Myocyte (in vitro differentiated cells): ENCODE data around the gene SMYD3. TPM values are rescaled to one million over a fixed set of nuclear protein-coding genes. Genes with fewer than 3 reads are reported as not detected.

Experiments
- DNase-seq: peaks from one replicate; pipeline ENCODE4 v3.0.0-alpha.2; 2012; ENCODE audit warnings: low read depth
- total RNA-seq: library from RNA; depleted of rRNA; stranded (reverse); fragments of >200 nt; gene quantifications from 2 replicates; pipeline ENCODE4 v1.2.3, GENCODE V29; 2014

The SMYD3 gene
- total RNA-seq, 1 donor from 2014 or later: 18.7 TPM

DNA sequence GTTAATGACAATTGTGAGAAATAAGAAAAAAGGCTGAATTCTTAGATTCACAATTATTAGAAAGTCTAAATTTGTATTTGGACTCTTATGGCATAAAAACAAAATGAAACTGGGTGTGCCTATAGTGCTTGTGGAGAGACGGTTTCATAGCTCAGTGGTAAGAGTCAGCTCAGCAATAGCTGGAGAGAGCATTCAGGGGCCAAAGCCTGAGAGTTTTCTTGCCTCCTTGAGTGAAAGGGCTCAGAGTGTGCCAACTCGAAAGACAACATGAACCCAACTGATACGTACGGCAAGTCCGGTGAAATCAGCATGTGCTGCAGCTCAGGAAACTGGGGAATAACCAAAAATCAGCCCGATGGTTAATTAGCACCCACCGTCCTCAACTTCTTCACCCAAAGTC lies 577.9 kb downstream of the SMYD3 start:
- no peak for DNase-seq

DNA sequence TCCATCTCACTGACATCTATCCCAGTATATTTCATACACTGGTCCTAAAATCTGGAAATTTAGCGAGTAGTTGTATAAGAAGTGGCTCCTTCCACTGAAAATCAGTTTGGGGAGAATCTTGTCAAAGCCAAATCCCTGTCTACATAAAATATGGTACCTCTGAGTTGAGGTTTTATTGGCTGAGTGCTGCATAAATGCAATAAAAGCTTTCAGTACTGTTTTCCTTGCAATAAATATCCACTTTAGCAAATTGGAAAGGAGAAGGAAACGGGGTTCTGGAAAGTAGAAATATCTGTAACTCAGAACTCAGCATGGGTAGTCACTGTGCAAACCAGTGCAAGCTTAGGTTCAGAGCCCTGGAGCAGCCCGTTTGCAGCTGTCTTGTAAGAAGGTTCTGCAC lies 580.2 kb downstream of the SMYD3 start:
- DNase-seq: no peak

DNA sequence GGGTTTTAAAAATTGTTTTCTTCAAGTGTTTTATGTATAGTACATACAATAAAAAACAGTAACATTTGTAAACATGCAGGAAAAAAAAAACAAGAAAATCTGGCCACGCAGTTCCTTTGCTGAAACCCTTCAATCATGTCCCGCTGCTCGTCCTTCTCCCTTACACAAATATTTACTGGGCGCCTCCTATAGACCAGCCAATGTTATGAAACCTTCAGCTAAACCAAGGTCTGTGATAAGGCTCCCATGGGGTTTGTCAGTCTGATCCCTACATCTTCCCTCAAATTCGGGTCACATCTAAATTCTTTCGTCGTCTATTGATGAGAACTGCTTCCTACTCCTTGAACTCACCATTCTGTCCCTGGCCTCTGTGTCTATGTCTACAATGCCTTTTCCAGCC lies 583.9 kb downstream of the SMYD3 start:
- no peak for DNase-seq

DNA sequence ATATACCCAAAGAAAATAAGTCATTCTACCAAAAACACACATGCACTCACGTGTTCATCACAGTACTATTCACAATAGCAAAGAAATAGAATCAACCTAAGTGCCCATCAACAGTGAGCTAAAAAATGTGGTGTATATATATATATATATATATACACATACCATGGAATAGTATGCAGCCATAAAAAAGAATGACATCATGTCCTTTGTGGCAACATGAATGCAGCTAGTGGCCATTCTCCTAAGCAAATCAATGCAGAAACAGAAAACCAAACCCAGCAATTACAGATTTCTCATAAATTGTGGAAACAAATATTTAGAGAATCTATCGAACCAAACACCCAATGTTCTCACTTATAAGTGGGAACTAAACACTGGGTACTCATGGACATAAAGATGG lies 585.7 kb downstream of the SMYD3 start:
- no peak for DNase-seq

DNA sequence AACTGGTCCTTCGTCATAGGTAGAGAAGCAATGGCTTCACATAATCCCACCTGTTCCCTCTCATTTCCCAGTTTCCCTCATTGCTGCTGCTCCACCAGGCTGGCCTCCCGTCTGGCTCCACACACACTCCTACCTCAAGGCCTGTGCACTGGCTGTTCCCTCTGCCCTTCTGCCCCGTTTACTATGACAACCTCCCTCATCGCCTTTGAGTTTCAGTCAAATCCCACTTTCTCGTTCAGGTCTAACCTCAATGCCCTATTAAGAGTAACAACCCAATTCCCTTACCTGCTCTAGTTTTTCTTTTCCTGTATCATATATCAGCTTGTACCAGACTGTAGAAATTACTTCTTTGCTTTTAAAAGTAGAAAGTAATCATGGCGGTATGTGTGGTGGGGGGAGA lies 589.7 kb downstream of the SMYD3 start:
- no peak for DNase-seq

DNA sequence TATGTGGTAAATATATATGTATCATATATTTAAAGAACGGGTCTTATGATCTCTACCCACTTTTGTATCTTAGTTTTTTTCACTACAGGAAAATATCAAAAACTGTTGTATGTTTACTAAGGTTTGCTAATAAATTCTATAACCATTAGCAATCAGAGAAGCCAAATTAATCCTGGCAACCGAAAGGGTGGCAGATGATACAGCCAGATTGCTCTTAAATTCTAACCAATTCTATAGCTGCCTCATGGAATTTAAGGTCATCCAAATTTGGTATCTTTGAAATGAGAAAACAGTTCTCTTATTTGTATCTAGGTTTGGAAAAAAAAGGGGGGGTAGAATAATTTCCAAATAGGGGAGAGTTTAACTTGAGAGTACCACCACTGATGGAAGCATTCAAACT lies 591.2 kb downstream of the SMYD3 start:
- no peak for DNase-seq

DNA sequence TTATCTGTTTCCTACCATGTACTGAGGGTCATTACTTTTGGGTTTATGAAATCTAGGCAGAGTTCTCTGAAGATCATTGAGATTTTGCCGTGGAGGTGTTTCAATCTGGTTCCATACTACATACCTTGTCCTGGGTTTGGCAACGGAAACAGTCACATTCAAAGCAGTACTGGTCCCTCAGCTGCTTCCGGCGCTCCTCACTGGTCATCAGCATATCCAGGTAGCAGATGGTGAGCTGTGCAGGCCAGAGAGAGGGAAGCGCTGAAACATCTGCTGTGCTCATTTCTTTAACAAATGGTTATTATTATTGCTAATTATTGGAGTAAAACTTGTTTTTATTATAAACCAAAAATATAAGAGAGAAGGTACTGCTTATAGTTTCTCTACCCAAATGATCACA lies 591.7 kb downstream of the SMYD3 start:
- no peak for DNase-seq

DNA sequence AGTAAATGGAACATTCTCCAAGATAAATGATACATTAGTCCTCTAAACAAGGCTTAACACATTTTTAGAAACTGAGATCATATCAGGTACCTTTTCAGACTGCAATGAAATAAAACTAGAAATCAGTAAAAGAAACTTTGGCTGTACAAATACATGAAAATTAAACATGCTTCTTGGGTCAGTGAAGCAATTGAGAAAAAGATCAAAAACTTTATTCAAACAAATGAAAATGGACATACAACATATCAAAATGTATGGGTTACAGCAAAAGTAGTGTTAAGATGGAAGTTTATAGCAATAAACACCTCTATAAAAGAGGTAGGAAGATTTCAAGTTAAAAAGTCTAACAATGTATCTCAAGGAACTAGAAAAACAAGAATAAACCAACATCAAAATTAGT lies 598.5 kb downstream of the SMYD3 start:
- DNase-seq: no peak

DNA sequence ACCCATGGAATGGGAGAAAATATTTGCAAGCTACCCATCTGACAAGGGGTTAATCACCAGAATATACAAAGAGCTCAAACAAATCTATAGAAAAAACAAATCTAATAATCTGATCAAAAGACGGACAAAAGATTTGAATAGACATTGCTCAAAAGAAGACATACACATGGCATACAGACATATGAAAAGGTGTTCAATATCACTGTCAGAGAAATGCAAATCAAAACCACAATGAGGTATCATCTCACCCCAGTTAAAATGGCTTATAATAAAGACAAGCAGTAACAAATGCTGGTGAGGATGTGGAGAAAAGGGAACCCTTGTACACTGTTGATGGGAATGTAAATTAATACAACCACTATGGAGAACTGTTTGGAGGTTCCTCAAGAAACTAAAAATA lies 600.9 kb downstream of the SMYD3 start:
- no peak for DNase-seq

DNA sequence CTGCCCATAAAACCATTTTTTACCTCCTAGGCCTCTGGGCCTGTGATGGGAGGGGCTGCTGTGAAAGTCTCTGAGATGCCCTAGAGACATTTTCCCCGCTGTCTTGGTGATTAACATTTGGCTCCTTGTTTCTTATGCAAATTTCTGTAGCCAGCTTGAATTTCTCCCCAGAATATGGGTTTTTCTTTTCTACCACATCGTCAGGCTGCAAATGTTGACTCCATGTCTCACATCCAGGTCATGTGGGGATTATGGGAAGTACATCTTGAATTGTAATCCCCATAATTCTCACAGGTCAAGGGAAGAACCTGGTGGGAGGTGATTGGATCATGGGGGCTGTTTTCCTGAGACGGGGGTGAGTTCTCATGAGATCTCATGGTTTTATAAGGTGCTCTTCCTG lies 603.2 kb downstream of the SMYD3 start:
- no peak for DNase-seq

DNA sequence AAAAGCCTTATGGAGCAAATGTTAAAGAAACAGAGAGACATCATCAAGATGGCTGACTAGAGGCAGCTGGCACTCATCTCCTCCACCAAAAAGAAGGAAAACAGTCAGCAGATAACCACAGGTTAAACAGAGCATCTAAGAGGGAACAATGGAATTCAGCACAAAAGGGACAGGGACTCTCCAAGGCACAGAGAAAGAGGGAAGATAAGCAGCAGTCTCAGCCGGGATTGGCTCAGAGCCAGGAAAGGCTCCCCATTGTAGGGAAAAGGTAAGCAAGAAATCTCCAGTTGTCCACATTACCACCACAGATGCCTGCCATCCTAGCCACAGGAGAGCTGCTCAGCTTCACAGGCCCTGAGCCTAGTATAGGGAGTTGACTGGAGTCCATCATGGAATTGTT lies 605.5 kb downstream of the SMYD3 start:
- DNase-seq: no peak

DNA sequence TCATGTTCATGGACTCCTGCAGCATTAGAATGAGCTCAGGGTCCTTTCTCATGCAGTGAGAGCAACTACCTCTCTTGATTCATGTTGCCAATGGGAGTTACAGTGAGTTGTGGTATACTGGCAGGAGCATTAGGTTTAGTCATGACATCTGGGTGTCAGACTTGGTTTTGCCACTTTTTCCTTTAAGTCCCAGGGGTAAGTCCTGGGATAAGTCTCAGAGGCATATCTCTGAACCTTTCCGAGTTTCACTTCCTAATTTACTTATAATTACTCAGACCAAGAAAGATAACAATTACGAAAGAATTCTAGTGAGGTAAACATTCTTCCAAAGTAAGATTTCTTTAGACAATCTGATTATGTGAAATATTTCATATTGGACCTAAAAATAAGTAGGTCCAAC lies 606.0 kb downstream of the SMYD3 start:
- no peak for DNase-seq

DNA sequence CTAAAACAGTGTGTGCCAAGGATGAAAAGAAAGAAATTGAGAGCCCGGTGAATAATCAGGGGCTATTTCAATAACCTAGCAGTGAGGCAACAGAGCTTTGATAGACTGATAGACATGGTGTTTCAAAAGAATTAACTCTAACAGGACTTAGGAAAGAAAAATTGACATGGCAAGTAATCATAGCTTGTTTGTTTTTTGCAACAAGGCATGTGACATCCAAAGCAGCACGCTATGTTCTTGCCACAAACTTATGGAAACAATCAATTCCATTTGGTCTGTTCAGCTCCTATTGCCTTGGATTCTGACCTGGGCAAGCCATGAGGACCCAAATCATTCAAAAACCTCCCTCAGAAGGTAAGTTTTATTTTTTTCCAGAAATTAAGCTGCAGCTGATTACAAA lies 608.5 kb downstream of the SMYD3 start:
- DNase-seq: no peak

DNA sequence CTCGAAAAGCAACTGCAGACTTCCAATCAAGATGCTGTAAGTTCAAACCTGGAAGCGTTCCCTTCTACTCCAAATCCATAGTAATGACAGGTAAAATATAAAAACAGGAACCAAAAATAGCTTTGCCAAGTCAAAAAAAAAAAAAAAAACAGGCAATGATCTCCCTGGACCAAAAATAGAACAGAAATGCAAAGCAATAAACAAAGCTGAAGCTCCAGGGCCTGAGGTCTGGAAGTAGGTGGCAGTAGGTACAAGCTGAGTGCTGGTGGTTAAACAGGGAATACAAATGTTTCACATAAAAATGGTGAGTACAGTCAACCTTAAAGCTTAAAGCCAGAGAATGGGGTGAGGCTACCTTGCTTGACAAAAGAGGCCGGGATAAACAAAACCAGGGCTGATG lies 610.8 kb downstream of the SMYD3 start:
- no peak for DNase-seq

DNA sequence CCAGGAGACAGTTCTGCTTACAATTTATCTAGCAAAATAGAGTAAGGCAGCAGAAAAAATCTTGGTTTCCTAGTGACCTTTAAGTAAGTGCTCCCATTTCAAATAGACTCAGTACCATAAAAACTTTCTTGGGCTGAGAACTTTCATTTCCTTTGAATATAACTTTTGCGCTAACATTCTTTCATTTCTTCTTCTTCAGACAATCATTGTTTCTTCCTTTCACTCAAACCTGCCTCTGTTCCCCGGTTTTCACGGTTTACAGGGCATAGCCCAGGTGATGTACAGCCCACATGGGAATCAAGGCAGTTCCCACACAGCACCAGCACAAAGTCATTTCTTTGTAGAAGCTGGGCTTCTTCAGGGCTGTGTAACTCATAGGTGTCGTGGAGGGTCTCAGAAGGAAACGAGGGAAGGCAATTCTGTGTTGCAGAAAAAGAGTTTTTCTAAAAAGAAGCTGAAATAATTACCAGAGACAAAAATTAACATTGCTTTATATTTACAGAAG lies 611.6 kb downstream of the SMYD3 start:
- no peak for DNase-seq

DNA sequence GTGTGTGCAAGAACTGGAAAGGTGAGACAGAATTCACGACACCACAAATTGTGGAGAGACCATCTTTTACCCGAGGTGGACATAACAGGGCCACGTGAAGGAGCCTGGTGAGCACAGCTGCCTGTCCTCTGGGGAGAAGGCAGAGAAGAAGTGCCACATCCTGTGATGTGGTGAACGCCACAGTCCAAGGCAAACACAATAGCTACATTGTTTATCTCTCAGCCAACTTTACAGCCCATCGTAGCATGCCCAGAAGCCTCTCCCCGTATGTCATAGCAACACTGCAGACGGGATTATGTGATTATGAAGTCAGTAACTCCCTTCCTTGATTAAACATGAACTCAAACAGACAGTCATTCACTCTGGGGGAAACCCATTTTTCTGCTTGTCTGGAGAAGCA lies 612.2 kb downstream of the SMYD3 start:
- DNase-seq: no peak

DNA sequence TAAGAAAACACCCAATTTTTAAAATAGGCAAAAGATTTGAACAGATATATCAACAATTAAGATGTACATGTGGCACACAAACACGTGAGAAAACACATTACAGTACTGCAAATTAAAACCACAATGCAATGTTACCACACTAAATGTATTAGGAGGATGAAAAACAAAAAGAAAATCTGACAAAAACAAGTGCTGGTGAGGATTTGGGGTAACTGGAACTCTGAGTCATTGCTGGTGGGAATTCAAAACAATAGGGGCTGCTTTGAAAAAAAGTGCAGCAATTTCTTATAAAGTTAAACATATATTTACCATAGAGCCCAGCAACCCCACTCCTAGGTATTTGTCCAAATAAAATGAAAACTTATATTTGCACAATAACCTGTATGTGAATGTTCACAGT lies 614.1 kb downstream of the SMYD3 start:
- no peak for DNase-seq

DNA sequence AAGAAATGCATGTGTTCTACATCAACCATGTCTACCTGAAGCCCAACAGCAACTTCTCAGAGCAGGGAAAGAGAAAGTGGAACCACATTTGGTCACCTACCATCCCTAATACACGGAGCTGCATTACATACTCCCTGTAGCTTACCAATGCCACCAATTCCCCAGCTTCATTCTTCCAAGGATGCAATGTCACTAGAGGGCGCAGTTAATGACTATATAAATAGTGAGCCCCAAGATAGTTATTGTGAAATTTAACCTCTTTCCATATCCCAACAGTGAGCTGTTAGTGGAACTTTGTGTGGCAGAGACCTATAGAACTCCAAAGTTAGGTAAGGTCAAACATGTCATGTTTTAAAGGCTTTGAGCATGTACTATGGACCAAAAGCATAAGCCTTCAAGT lies 618.3 kb downstream of the SMYD3 start:
- no peak for DNase-seq

DNA sequence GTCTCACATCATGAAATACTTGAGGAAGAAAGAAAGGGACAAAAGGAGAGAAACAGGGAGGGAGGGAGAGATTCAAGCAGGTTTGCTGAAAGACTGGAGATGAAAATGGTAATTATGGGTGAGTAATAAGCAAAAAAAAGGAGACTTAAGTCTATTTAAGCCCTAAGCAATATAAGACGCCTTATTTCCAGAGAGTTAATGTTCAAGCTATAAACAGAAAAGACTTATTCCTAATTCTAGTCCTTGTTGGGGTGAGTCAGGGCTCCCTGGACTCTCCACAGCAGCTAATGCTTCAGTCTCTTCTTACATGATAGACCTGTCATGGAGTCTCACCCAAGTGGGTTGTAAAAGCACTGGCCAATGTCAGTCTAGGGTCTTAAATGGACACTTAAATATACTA lies 619.2 kb downstream of the SMYD3 start:
- DNase-seq: no peak

DNA sequence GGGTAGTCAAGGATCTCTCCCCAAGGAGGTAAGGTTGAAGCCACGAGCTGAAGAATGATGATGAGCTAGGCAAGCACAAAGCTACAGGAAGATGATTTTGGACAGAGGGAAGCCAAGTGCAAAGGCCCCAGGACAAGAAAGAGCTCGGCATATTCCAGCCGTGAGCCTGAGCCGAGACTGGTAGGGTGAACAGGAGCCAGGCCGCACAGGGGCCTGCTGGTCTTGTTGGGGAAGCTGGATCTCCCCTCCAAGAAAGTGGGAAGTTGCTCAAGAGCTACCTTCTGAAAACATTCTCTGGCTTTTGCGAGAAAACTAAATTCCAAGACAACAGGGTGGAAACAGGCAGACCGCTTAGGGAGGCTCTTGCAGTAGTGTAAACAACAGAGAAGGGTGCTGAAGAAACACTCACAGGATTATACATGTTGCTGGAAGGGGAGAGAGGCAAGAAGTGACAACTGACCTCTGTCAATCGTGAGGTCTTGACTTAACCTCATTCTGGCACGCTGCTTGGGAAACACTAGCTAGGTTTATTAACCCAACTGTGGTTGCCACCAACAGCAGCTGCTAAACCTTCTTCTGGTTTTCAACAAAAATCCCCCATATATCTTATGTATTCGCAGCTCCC lies 625.2 kb downstream of the SMYD3 start:
- DNase-seq: peak; percentile 79

DNA sequence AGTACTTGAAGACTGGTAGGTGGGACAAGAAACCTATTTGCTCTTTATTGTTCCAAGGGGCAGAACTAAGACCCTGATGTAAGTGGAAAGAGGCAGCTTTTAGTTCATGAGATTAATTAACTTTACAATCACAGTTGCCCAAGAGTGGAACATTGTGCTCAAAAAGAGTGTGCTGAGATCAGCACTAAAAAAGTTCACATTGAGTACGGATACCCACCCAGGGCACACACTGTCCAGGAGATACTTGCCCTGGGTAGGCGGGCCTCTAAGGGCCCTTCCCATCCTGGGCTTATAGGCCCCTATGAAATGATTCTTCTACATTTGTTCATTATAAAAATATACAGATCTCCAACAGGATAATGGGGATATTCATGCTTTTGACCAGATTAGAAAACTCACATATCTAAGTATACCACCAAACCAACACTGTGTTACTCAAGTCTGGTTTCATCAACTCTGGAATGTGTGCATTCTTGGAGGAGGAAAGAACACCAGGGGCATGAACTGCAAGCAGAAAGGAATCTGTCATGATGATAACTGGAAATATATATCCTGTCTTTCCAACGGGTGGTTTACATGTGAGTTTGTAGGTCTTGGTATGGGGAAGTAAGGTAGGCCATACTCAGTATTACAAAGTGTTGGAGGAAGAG lies 626.2 kb downstream of the SMYD3 start:
- DNase-seq: no peak

DNA sequence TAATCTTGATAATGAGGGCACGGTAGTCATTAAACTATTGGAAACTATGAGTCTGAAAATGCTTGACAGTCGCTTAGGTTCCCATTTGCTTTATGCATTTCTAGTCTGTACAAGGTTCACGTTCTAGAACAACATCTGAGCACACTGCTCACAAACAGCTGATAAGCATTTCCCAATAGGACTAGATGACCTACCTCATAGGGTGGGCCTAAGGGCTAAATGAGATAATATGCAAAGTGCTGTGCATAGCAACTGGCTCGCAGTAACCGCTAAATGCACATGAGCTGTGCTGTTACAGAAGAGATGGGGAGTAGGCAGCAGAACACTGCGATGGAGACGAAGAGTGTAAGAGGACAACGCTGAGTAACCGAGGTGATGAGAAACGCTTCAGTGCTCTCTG lies 628.0 kb downstream of the SMYD3 start:
- DNase-seq: no peak

DNA sequence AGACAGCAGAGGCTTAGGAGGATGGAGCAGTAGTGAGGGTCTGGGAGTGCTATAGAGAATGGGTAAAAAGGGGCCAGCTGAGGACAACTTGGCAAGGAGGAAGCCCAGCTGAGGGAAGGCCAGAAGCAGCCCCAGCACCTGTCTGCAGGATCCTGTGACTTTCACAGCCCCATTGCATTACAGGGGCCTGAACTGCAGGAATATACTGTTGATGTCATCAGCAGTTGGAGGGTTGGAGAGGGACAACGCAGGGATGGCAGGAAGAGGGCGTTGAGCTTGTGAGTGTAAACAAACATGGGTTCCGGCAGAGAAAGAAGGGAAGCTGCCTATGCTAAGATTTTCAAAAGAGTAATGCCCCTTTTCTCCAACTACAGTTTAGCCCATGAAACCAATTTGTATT lies 628.5 kb downstream of the SMYD3 start:
- peak; percentile 82 for DNase-seq
